ENCODE data around the gene IFNL2.
"Not testable (repeated sequence)": the region's sequence is repeated elsewhere in the genome, so short reads cannot be mapped to it uniquely, and the experiment has no call there.

DNA sequence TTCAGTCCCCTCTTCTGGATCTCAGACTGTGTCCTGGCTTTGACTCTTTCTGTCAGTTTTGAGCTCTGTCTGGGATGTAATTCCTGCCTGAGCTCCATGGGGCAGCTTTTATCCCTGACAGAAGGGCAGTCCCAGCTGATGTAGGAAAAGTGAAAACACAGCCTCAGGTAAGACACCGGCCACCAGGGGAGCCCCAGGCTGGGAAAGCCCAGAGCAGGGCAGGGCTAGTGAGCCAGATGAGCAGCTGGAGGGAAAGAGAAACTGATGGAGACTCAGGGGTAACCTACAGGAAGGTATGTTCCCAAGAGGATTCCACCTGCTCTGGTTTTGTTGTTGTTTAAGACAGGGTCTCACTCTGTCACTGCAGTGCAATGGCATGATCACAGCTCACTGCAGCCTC lies 23.0 kb upstream of the IFNL2 start:
- TF ChIP-seq, protein P1, sequence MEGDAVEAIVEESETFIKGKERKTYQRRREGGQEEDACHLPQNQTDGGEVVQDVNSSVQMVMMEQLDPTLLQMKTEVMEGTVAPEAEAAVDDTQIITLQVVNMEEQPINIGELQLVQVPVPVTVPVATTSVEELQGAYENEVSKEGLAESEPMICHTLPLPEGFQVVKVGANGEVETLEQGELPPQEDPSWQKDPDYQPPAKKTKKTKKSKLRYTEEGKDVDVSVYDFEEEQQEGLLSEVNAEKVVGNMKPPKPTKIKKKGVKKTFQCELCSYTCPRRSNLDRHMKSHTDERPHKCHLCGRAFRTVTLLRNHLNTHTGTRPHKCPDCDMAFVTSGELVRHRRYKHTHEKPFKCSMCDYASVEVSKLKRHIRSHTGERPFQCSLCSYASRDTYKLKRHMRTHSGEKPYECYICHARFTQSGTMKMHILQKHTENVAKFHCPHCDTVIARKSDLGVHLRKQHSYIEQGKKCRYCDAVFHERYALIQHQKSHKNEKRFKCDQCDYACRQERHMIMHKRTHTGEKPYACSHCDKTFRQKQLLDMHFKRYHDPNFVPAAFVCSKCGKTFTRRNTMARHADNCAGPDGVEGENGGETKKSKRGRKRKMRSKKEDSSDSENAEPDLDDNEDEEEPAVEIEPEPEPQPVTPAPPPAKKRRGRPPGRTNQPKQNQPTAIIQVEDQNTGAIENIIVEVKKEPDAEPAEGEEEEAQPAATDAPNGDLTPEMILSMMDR (IDR thresholded peaks at IDR 0.05 in 4 of 5, conservative IDR thresholded peaks at IDR 0.05 in 1 of 5) = not testable (repeated sequence)
- not testable (repeated sequence) for TF ChIP-seq POLR2A (IDR thresholded peaks at IDR 0.05)
